NCI-H2227 (cell line): ENCODE data around the gene KLF18.
"Not testable (repeated sequence)": the region's sequence is repeated elsewhere in the genome, so short reads cannot be mapped to it uniquely, and the experiment has no call there.

ENCODE experiments used
- DNase-seq: peaks from one replicate; lab custom pipeline; 2025; ENCODE audit not compliant: unreplicated experiment; lab: John Stamatoyannopoulos, UW

The KLF18 gene

DNA sequence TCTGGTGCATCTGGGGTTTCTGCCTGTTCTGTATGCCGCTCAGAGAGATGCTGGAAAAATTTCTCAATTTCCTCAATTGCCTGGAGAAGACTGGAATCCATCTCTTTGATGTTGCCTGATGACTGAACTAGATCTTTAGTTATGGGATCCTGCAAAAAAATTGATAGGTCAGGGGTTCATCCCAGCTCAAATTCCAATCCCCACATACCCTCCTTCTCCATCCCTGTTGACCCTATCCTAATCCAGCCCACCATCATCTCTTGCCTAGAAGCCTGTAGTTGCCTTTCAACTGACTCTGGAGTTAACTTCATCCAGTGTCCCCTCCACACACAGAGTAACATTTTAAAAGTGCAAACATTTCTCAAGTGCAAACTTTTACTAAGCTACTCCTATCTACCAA lies at the start of gene KLF18:
Gene KLF18, minus strand, starts transcription at position 101 of the 400 bp plus-strand sequence. Its CDS starts 0 bp downstream, at position 101.
- DNase-seq, result no peak

DNA sequence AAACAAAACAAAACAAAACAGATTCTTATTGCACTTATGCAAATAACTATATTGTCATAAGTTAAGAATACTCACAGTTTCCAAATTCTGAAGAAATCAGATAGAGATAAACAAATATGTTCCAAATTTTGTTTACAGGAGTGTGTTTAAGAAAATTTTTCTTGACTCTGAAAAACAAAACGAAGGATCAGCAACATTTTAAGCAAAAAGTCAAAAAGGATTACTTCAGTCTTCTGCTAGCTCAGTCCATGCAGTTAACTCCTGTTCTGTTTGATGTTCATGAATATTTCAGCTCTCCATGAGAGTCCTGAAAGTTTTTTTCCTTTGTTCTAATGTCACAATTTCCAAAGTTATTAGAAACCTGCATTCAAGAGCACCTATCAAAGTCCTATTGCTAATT lies 33.2 kb upstream of the KLF18 start:
- no peak for DNase-seq

DNA sequence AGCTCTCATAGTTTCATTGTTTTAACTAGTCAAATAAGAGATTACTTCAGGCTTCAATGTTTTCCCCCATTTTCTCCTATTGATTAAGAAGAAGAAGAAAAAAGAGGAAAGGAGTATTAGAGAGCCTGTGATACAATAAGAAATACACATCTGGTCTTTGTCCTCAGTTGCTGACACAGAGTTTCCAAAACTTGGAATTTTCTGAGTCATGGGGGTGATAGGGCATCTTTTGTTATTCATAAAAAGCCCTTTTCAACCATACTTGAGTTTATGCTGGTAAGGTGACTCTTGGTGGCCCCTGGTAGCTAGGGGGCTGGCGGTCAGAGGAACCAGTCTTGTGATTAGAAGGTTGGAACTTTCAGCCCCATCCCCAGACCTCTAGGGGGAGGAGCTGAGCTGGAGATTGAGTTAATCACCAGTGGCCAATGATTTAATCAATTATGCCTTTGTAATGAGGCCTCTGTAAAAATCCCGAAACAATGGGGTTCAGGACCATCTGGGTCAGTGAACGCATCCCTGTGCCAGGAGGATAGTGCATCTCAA lies 28.9 kb upstream of the KLF18 start:
- DNase-seq, result no peak

- DNase-seq, result no peak
Measured at GRCh38 chr1:44168520-44169098, 27.2 kb upstream of the KLF18 start.

DNA sequence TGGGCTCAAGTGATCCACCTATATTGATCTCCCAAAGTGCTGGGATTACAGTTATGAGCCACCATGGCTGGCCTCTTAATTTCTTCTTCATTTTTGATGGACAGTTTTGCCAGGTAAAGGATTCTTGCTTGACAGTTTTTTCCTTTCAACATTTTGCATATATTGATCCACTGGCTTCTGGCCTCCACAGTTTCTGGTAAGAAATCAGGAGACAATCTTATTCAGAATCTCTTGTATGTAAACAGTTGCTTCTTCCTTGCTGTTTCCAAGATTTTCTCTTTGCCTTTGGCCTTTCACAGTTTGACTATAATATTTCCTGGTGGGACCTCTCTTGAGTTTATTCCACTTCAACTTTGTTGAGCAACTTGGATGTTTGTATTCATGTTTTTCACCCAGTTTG lies 20.1 kb upstream of the KLF18 start:
- no peak for DNase-seq

GRCh38 chr1:44158871-44159270 lies 17.4 kb upstream of the KLF18 start:
- DNase-seq, result no peak

DNA sequence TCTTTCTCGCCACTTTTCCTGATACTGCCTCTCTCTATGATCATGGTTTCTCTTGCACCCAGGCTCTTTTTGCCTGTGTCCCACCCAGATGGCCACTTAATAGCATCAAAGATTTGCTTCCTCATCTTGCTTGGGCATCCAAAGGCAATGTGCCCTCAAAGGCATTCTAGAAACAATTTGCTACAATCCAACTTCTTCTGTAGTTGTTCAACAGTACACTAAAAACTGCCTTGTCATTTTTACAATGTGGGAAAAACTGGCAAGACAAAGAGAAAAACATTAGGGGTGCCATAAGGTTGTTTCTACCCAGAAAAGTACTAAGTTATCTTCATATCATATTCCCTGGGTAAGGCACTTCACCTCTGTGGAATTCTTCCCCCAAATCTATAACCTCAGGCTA lies 16.5 kb upstream of the KLF18 start:
- no peak for DNase-seq

- DNase-seq, result no peak
Measured at GRCh38 chr1:44154049-44154448, 12.6 kb upstream of the KLF18 start.

DNA sequence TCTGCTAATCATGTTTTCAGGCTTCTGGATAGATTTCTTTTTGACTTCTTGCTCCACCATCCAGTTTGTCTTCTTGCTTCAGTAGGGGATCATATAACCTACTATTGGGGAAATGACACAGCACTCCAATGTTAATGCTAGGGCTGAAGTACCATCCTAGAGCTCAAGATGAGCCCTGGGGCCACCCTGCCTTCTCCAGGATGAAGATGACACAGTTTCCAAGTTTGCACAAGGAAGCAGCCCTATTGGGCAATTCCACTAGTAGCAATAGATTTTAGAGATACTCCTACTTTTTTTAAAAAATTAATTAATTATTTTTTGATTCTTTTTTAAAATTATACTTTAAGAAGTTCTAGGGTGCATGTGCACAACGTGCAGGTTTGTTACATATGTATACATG lies 11.3 kb upstream of the KLF18 start:
- DNase-seq, result no peak

DNA sequence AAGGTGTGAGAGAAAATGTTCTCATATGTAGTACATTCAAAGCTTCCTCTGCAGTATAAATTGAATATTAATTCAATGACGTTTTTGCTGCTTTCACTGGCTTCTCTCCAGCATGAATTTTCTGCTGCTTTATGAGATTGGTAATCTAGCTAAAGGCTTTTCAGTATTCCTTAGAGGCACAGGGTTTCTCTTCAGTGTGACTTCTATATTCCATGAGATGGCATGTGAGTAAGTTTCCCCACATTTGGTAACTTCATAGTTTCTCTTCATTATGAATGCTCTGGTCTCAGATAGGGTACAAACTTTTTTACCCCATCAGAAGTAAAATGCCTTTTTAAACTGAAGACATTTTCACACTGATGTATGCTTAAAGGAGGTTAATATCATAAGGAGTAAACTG lies 10.4 kb upstream of the KLF18 start:
- DNase-seq, result no peak

- DNase-seq, result no peak
Measured at GRCh38 chr1:44151332-44151731, 9.9 kb upstream of the KLF18 start.

GRCh38 chr1:44147582-44147981 lies 6.2 kb upstream of the KLF18 start:
- DNase-seq, result no peak

DNA sequence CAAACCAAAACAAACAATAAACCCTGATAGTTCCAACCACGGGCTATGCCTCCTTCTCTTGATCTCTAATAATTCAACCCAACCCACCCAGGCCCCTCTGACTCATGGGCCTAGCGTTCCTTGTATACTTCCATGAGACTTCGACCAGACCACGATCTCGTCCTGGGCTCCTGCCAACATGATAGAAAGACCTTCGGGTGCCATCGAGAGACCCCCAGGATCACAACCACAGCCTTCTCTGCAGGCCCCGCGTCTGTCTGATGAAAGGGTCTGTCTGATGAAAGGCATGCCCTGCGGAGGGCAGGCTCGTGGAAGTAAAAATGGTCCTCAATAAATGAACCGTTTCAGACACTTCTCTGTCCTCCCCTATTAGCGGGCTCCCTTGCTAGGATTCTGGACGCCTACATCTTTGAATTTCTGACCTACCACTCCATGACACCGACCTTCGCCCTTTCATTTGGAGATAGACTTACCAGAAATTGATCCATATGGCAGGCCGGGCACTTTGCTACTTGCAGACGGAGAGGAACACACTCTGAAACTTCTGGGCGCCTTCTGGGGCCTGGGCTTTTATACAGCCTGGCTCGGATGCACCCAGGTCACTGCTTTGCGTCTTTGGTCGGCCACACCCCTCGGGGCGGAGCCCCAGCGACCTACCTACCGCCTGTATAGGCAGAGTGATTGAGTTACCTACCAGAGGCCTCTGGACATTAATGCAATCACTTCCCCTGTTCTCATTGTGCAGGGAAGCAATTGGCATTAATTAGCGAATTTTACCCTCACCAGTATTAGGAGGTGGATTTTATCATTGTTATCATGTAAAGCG lies 5.3 kb upstream of the KLF18 start:
- DNase-seq, result no peak

GRCh38 chr1:44144962-44145756 lies 3.7 kb upstream of the KLF18 start:
- no peak for DNase-seq

GRCh38 chr1:44139565-44139964 lies 1.9 kb downstream of the KLF18 start:
- not testable (repeated sequence) for DNase-seq

- DNase-seq, result no peak
Measured at GRCh38 chr1:44138239-44138638, 3.2 kb downstream of the KLF18 start.

DNA sequence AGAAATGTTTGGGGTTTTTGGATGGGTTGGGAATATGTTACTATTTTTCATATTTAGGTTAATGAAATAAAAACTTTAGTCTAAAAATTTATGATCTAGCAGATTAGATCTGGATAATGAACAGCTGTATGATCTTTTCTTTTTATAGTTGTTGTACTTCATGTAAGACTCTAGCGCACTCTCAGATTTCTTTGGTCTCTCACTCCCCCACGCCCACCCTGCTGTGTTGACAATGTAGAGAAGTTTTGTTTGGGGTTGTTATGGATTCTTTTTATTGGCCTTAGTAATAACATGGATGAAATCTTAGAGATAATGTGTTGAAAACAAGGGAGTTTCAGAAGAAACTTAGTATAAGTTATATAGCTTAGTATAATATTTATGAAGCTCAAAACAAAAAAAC lies 5.5 kb downstream of the KLF18 start:
- no peak for DNase-seq

- no peak for DNase-seq
Measured at GRCh38 chr1:44134071-44134920, 7.1 kb downstream of the KLF18 start.

DNA sequence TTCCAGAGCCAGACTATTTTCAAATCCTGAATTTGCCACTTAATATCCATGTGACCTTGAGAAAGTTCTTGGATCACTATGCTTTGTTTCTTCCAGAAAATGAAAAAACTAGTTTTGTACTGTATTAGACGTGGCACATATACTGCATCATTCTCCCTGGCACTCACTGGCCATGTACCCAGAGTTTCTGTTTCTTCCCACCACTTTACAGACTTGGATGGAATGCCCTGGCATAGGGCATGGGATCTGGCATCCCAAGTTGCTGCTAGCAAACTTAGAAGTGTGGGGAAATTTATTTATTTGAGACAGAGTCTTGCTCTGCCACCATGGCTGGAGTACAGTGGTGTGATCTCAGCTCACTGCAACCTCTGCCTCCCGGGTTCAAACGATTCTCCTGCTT lies 10.0 kb downstream of the KLF18 start:
- no peak for DNase-seq

GRCh38 chr1:44129616-44130500 lies 11.6 kb downstream of the KLF18 start:
- DNase-seq, result no peak
